B cell (primary cell): Measurements from ENCODE around the gene CERT1. TPM values are rescaled to one million over a fixed set of nuclear protein-coding genes. Genes with fewer than 3 reads are reported as not detected.

ENCODE experiments used
- ATAC-seq: fragments of 200-7000 bp; cut with Tn5 transposase; one replicate; pipeline ENCODE4 v1.10.0; 2021; ENCODE audit warnings: low read depth, mild to moderate bottlenecking, moderate number of reproducible peaks, moderate library complexity
- CTCF ChIA-PET: fragments of 350-600 bp; sonication (Branson Sonifier 250); formaldehyde crosslinking; loops from one replicate; lab custom pipeline; 2021; ENCODE audit warnings: antibody characterized with exemption, inconsistent platforms; lab: Charles Lee
- POLR2A ChIA-PET: fragments of 350-600 bp; sonication (Branson Sonifier 250); formaldehyde crosslinking; loops from one replicate; lab custom pipeline; 2021; ENCODE audit warnings: antibody characterized with exemption; lab: Charles Lee
- DNase-seq: peaks from one replicate; pipeline ENCODE4 v3.0.0; 2013
- H2AFZ ChIP-seq: 2 replicates; pipeline ENCODE4 v1.6.1; 2012; ENCODE audit warnings: mild to moderate bottlenecking, low read depth, low read length; ENCODE audit not compliant: insufficient read depth, poor library complexity, severe bottlenecking
- H3K27ac ChIP-seq, 2 donors: 1 replicate in 1 of 2; 2 replicates in 1 of 2; pipeline ENCODE4 v1.5.1; 2012 to 2013; ENCODE audit warnings: low read length in 2 of 2, mild to moderate bottlenecking in 2 of 2, moderate library complexity in 1 of 2
- H3K27me3 ChIP-seq, 4 experiments: fragments of 200-600 bp in 1 of 4; sonication (generic) in 1 of 4; replicated peaks in 1 of 4; 1 replicate in 2 of 4; 2 replicates in 2 of 4; pipeline versions ENCODE4 v1.6.1 to v1.7.0; 2013 to 2016; ENCODE audit warnings: low read length in 3 of 4, mild to moderate bottlenecking in 2 of 4, mixed read lengths in 1 of 4, moderate library complexity in 1 of 4; ENCODE audit not compliant: insufficient read depth in 4 of 4, control insufficient read depth in 3 of 4; ENCODE audit errors: control extremely low read depth in 1 of 4
- H3K36me3 ChIP-seq, 2 experiments: replicated peaks in 1 of 2; 1 replicate in 1 of 2; 2 replicates in 1 of 2; pipeline versions ENCODE4 v1.6.1 to v1.7.1; 2013; ENCODE audit warnings: low read length in 1 of 2; ENCODE audit not compliant: insufficient read depth in 2 of 2, control insufficient read depth in 1 of 2; ENCODE audit errors: control extremely low read depth in 1 of 2, extremely low read depth in 1 of 2
- H3K4me1 ChIP-seq, 2 donors: fragments of 200-600 bp in 1 of 2; sonication (generic) in 1 of 2; 1 replicate in 1 of 2; 2 replicates in 1 of 2; pipeline versions ENCODE4 v1.5.1 to v1.6.1; 2013 to 2017; ENCODE audit warnings: low read length in 2 of 2; ENCODE audit not compliant: control insufficient read depth in 2 of 2, insufficient read depth in 2 of 2
- H3K4me2 ChIP-seq: replicated peaks from 2 replicates; pipeline ENCODE3; 2012; ENCODE audit warnings: mild to moderate bottlenecking, low read depth, low read length; ENCODE audit not compliant: poor library complexity, severe bottlenecking
- H3K4me3 ChIP-seq, 5 experiments: fragments of 200-600 bp in 1 of 5; sonication (generic) in 1 of 5; 1 replicate in 3 of 5; 2 replicates in 2 of 5; pipeline versions ENCODE4 v1.5.1 to v1.7.0; 2011 to 2016; ENCODE audit warnings: low read length in 4 of 5, mild to moderate bottlenecking in 4 of 5, low read depth in 2 of 5, control low read depth in 1 of 5, moderate library complexity in 1 of 5; ENCODE audit not compliant: insufficient read depth in 1 of 5; ENCODE audit errors: control extremely low read depth in 1 of 5, extremely low read depth in 1 of 5
- H3K79me2 ChIP-seq: fragments of 200-600 bp; sonication (generic); one replicate; pipeline ENCODE4 v1.6.0; 2016; ENCODE audit warnings: low read length; ENCODE audit not compliant: control insufficient read depth, insufficient read depth
- H3K9ac ChIP-seq: fragments of 200-600 bp; sonication (generic); 2 replicates; pipeline ENCODE4 v1.6.1; 2017; ENCODE audit warnings: mild to moderate bottlenecking, low read length, moderate library complexity
- H3K9me3 ChIP-seq, 3 donors: one replicate each; pipeline versions ENCODE4 v1.6.1 to v1.7.1; 2013; ENCODE audit warnings: low read length in 2 of 3; ENCODE audit not compliant: control insufficient read depth in 2 of 3, insufficient read depth in 1 of 3; ENCODE audit errors: control extremely low read depth in 1 of 3
- H4K20me1 ChIP-seq: 2 replicates; pipeline ENCODE4 v1.6.0; 2012; ENCODE audit warnings: mild to moderate bottlenecking, low read length; ENCODE audit not compliant: insufficient read depth, control insufficient read depth, poor library complexity, severe bottlenecking
- H3K27ac Mint-ChIP-seq: one replicate; pipeline ENCODE4 v1.8.0; 2021; ENCODE audit warnings: mixed read lengths
- H3K27me3 Mint-ChIP-seq: one replicate; pipeline ENCODE4 v1.8.0; 2021; ENCODE audit warnings: mixed read lengths
- H3K4me1 Mint-ChIP-seq: one replicate; pipeline ENCODE4 v1.8.0; 2021; ENCODE audit warnings: mixed read lengths
- H3K4me3 Mint-ChIP-seq: one replicate; pipeline ENCODE4 v1.8.0; 2021; ENCODE audit warnings: mixed read lengths
- H3K9me3 Mint-ChIP-seq: one replicate; pipeline ENCODE4 v1.8.0; 2022; ENCODE audit warnings: mixed read lengths; ENCODE audit not compliant: insufficient read depth
- EZH2 ChIP-seq: IDR thresholded peaks from 2 replicates; pipeline ENCODE4 v1.6.1; 2012; ENCODE audit warnings: borderline replicate concordance, low read depth, mild to moderate bottlenecking, moderate library complexity, low read length; ENCODE audit not compliant: insufficient read depth, poor library complexity, severe bottlenecking
- WGBS: methylation state at CpG from one replicate; pipeline ENCODE4 v1.1.5; 2013; ENCODE audit warnings: missing lambda C conversion rate; ENCODE audit not compliant: insufficient coverage; 5-methylcytosine and 5-hydroxymethylcytosine counted together
- intact Hi-C: fragments of 100-400 bp; cut with micrococcal nuclease; formaldehyde crosslinking; loops from one replicate; pipeline ENCODE4 v1.10.0; 2022
- polyA plus RNA-seq: library from polyadenylated mRNA; depleted of rRNA; stranded (reverse); fragments of >200 nt; gene quantifications from 2 replicates; pipeline ENCODE4 v1.2.3, GENCODE V29; 2012
- total RNA-seq, 2 donors: library from RNA; stranded (reverse); fragments of 120-200 nt in 1 of 2; gene quantifications; 1 replicate in 1 of 2; 2 replicates in 1 of 2; pipeline versions ENCODE4 v1.2.3 to v1.2.4, GENCODE V29; 2013 to 2022
- TF ChIP-seq, protein P1 (sequence below): fragments of 200-600 bp; IDR thresholded peaks from one replicate; pipeline ENCODE4 v1.8.0; 2022; ENCODE audit warnings: antibody characterized with exemption, mild to moderate bottlenecking

Gene CERT1
- total and polyA plus RNA-seq, 2 donors (not counting 1 experiment from before 2014, with no cell fraction given) = 13.7 to 60.5 TPM

- intact Hi-C loops = no loop called here
- H3K4me3 Mint-ChIP-seq = peak overlapping the region; percentile 1
- Histone ChIP-seq H3K27ac (no peak overlapping the region), H3K9ac (no peak overlapping the region), H3K9me3 (no peaks in the 10 kb centered on the region), H2AFZ (no peak overlapping the region), H3K4me2 (no peak overlapping the region), H3K27me3 (no peaks in the 10 kb centered on the region), H3K79me2 (no peaks in the 10 kb centered on the region), H3K36me3 (no peaks in the 10 kb centered on the region), H3K4me3 (no peak overlapping the region), H4K20me1 (no peaks in the 10 kb centered on the region), H3K4me1 (no peaks in the 10 kb centered on the region)
- peaks cover 4% of the 10 kb centered on the region for H3K4me1 Mint-ChIP-seq
- H3K27me3 Mint-ChIP-seq = no peaks in the 10 kb centered on the region
- WGBS = 75% methylated on average over 9 of the region's 9 CpGs
- no peak overlapping the region for H3K27ac Mint-ChIP-seq
- no peaks in the 10 kb centered on the region for H3K9me3 Mint-ChIP-seq
- CTCF ChIA-PET = no interaction called here
- ATAC-seq (no peak), DNase-seq (no peak)
- POLR2A ChIA-PET = no interaction called here
- TF ChIP-seq, protein P1, sequence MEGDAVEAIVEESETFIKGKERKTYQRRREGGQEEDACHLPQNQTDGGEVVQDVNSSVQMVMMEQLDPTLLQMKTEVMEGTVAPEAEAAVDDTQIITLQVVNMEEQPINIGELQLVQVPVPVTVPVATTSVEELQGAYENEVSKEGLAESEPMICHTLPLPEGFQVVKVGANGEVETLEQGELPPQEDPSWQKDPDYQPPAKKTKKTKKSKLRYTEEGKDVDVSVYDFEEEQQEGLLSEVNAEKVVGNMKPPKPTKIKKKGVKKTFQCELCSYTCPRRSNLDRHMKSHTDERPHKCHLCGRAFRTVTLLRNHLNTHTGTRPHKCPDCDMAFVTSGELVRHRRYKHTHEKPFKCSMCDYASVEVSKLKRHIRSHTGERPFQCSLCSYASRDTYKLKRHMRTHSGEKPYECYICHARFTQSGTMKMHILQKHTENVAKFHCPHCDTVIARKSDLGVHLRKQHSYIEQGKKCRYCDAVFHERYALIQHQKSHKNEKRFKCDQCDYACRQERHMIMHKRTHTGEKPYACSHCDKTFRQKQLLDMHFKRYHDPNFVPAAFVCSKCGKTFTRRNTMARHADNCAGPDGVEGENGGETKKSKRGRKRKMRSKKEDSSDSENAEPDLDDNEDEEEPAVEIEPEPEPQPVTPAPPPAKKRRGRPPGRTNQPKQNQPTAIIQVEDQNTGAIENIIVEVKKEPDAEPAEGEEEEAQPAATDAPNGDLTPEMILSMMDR = no peak
- no peak for TF ChIP-seq EZH2
Measured at GRCh38 chr5:75366787-75367186, 144.6 kb downstream of the CERT1 start.

DNA sequence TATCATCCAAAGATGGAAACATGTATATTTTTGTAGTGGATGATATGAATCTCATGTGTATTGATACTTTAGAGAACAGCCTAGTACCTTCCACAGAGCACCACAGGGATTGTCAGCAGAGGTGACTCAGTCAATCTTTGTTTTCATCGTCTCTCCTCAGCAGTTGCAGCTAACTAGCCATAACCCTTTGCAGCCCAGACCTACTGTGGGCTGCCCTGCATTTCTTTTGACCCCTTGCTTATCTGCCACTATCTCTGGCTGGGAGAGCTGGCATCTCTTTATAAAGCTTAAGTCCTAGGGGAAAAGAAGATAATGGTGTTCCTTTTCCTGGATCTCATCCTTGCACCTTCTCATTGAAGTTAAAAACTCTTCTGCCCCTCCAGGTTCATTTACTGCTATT lies 145.7 kb downstream of the CERT1 start:
- DNase-seq = no peak
- peaks cover 0 to 9% of the 10 kb centered on the region in 2 experiments for H3K36me3 ChIP-seq
- no peaks in the 10 kb centered on the region for H3K4me1 ChIP-seq
- no peak for ATAC-seq
- no peak overlapping the region for H3K27ac ChIP-seq
- peaks cover 4% of the 10 kb centered on the region for H3K4me1 Mint-ChIP-seq
- no peak for TF ChIP-seq EZH2
- TF ChIP-seq, protein P1 = no peak
- no peaks in the 10 kb centered on the region for H3K27me3 Mint-ChIP-seq
- H3K4me3 Mint-ChIP-seq = no peak overlapping the region
- no peaks in the 10 kb centered on the region for H3K9me3 Mint-ChIP-seq
- no peak overlapping the region for H2AFZ ChIP-seq
- ChIA-PET POLR2A (interaction anchor here (0.6 kb wide), 1 partner anchor 51 kb away, joined by 9 read pairs; no protein-coding TSS in a partner anchor), CTCF (no interaction called here)
- H3K27me3 ChIP-seq = no peaks in the 10 kb centered on the region
- intact Hi-C loops = no loop called here
- no peaks in the 10 kb centered on the region for H3K79me2 ChIP-seq
- H3K9me3 ChIP-seq = no peaks in the 10 kb centered on the region
- H3K9ac ChIP-seq = no peak overlapping the region
- no peak overlapping the region for H3K4me2 ChIP-seq
- H3K27ac Mint-ChIP-seq = no peak overlapping the region
- no peak overlapping the region for H3K4me3 ChIP-seq
- WGBS = 57% methylated on average over 1 of the region's 1 CpG
- no peaks in the 10 kb centered on the region for H4K20me1 ChIP-seq
